ENCODE data around the gene LIN9. TPM values are rescaled to one million over a fixed set of nuclear protein-coding genes. Genes with fewer than 3 reads are reported as not detected.

The LIN9 gene
- total and polyA plus RNA-seq, 7 donors: 1.1 to 2.6 (median 1.6) TPM

DNA sequence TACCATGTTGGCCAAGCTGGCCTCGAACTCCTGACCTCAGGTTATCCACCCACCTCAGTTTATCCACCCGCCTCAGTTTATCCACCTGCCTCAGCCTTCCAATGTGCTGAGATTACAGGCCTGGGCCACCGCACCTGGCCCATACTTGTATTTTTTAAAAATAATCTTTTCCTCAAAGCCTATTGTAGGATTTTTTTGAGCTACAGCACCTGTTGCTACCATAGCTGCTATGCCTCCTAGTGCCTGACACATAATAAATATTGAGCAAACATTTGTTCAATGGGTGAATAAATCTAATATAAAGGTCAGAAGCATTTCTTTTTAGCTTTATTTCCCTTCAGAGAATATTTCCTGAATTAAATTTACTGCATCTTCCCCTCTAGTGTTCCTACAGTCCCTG lies 106.7 kb downstream of the LIN9 start:
- intact Hi-C loops (cut with DNase I): no loop called here

DNA sequence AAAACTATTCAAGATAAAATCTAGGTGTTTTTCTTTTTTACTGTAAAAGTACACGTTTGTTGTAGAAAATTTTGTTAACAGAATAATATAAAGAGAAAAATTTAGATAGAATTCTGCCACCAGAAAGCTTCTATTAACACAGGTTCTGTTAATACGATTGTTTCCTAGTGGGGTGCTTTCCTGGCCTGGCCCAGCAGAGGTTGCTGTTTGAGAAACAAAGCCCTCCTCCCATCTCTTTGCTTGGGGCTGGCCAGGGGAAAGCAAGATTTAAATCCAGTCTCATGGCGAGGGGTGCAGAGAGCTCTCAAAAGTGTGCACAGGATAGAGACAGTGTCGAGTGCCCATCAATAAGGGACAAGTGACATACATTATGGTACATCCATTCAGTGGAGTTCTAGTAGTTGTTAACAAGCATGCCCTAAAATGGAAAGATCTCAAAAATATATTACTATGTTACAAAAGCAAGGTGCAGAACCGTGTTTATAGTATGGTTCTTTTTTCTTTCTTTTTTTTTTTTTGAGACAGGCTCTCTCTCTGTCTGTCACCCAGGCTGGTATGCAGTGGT lies 107.9 kb downstream of the LIN9 start:
- DNase-seq: no peak
- ATAC-seq: no peak
- TF ChIP-seq, protein P1, sequence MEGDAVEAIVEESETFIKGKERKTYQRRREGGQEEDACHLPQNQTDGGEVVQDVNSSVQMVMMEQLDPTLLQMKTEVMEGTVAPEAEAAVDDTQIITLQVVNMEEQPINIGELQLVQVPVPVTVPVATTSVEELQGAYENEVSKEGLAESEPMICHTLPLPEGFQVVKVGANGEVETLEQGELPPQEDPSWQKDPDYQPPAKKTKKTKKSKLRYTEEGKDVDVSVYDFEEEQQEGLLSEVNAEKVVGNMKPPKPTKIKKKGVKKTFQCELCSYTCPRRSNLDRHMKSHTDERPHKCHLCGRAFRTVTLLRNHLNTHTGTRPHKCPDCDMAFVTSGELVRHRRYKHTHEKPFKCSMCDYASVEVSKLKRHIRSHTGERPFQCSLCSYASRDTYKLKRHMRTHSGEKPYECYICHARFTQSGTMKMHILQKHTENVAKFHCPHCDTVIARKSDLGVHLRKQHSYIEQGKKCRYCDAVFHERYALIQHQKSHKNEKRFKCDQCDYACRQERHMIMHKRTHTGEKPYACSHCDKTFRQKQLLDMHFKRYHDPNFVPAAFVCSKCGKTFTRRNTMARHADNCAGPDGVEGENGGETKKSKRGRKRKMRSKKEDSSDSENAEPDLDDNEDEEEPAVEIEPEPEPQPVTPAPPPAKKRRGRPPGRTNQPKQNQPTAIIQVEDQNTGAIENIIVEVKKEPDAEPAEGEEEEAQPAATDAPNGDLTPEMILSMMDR (IDR thresholded peaks at IDR 0.05): no peak
- Histone ChIP-seq H3K27me3 (ENCODE audit: insufficient read depth in 3 of 3, low read length in 2 of 3) (no peaks in the 10 kb centered on the region), H3K27ac (no peak overlapping the region), H3K4me3 (no peak overlapping the region), H3K4me1 (no peaks in the 10 kb centered on the region), H3K36me3 (ENCODE audit: insufficient read depth in 1 of 2, low read depth in 1 of 2) (no peaks in the 10 kb centered on the region), H3K9me3 (no peaks in the 10 kb centered on the region)
- intact Hi-C loops (cut with DNase I): no loop called here
- 61 to 62% (median 62%) methylated on average over 5 of the region's 5 CpGs for WGBS, 3 donors

More for the DNA sequence above, 106.7 kb downstream of the LIN9 start:
- TF ChIP-seq, protein P1 (IDR thresholded peaks at IDR 0.05): no peak
- H3K27me3 ChIP-seq (ENCODE audit: insufficient read depth in 3 of 3, low read length in 2 of 3): no peaks in the 10 kb centered on the region
- DNase-seq: no peak
- no peaks in the 10 kb centered on the region for H3K4me1 ChIP-seq
- no peak overlapping the region for H3K27ac ChIP-seq
- no peaks in the 10 kb centered on the region for H3K9me3 ChIP-seq
- H3K4me3 ChIP-seq: no peak overlapping the region
- 87 to 88% (median 88%) methylated on average over 3 of the region's 3 CpGs for WGBS, 3 donors
- ATAC-seq: no peak
- no peaks in the 10 kb centered on the region for H3K36me3 ChIP-seq (ENCODE audit: insufficient read depth in 1 of 2, low read depth in 1 of 2)

DNA sequence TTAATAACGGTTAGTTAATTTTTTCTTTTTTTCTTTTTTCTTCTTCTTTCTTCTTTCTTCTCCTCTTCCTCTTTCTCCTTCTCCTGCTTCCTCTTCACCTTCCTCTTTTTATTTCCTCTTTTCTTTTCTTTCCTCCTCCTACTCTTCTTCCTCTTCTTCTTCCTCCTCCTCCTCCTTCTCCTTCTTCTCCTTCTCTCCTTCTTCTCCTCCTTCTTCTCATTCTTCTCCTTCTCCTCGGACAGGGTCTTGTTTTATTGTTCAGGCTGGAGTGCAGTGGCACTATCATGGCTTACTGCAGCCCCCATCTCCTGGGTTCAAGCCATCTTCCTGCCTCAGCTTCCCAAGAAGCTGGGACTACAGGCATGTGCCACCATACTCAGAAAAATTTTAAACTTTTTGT lies 109.0 kb downstream of the LIN9 start:
- ATAC-seq (no peak), DNase-seq (no peak)
- Histone ChIP-seq H3K9me3 (no peaks in the 10 kb centered on the region), H3K4me3 (no peak overlapping the region), H3K27ac (no peak overlapping the region), H3K27me3 (ENCODE audit: insufficient read depth in 3 of 3, low read length in 2 of 3) (no peaks in the 10 kb centered on the region), H3K4me1 (no peaks in the 10 kb centered on the region), H3K36me3 (ENCODE audit: insufficient read depth in 1 of 2, low read depth in 1 of 2) (no peaks in the 10 kb centered on the region)
- intact Hi-C loops (cut with DNase I): no loop called here
- TF ChIP-seq, protein P1 (IDR thresholded peaks at IDR 0.05): no peak
- 67 to 69% (median 68%) methylated on average over 2 of the region's 2 CpGs for WGBS, 3 donors

DNA sequence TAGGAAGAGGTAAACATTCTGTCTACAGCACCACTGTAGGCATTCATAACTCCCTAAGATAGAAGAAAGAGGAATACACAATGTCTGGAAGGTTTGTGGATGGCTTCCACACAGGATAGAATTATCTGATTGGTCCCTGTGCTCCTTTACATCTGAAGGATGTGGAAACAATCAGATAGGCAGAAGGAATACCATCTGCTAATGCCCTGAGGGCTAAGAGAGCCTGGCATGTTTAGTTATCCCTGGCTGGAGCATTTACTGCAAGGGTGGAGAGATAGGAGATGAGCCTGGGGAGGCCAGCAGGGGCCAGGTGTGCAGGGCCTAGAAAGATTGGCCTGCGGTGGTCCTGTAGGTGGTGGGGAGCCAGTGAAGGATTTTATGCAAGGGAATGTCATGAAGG lies 113.8 kb downstream of the LIN9 start:
- H3K27ac ChIP-seq: no peak overlapping the region
- 76 to 88% (median 84%) methylated on average over 1 of the region's 1 CpG for WGBS, 3 donors
- no peaks in the 10 kb centered on the region for H3K27me3 ChIP-seq (ENCODE audit: insufficient read depth in 3 of 3, low read length in 2 of 3)
- TF ChIP-seq, protein P1 (IDR thresholded peaks at IDR 0.05): no peak
- H3K9me3 ChIP-seq: no peaks in the 10 kb centered on the region
- no peaks in the 10 kb centered on the region for H3K36me3 ChIP-seq (ENCODE audit: insufficient read depth in 1 of 2, low read depth in 1 of 2)
- intact Hi-C loops (cut with DNase I): loop anchor here in 1 of 2 donors (2.0 kb wide), 1 partner anchor 66 kb away; no protein-coding TSS in a partner anchor
- DNase-seq (no peak), ATAC-seq (no peak)
- H3K4me1 ChIP-seq: no peaks in the 10 kb centered on the region
- no peak overlapping the region for H3K4me3 ChIP-seq

DNA sequence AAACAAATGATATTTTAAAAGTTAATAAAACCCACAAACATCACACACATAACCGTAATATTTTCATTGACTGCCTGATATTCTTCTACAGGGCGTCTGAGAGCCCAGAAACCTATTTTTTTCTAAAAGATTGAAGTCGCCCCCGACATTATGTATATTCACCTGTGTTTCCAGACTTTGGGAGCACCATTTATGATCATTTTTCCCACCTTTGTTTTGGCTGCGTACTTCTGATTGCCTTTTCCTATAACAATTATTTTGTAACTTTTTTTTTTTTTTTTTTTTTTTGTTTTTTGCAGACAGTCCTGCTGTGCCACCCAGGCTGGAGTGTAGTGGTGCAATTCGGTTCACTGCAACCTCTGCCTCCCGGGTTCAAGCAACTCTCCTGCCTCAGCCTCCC lies 121.6 kb downstream of the LIN9 start:
- TF ChIP-seq, protein P1 (IDR thresholded peaks at IDR 0.05): no peak
- Histone ChIP-seq H3K27ac (peak overlapping the region; percentile 90), H3K9me3 (no peaks in the 10 kb centered on the region), H3K27me3 (ENCODE audit: insufficient read depth in 3 of 3, low read length in 2 of 3) (no peaks in the 10 kb centered on the region), H3K36me3 (ENCODE audit: insufficient read depth in 1 of 2, low read depth in 1 of 2) (peaks cover 0 to 12% of the 10 kb centered on the region in 2 donors), H3K4me1 (peaks cover 29% of the 10 kb centered on the region), H3K4me3 (peak overlapping the region; percentile 72)
- 82 to 91% (median 89%) methylated on average over 7 of the region's 7 CpGs for WGBS, 3 donors
- intact Hi-C loops (cut with DNase I): no loop called here
- DNase-seq (no peak), ATAC-seq (no peak)
